HepG2 (cell line): ENCODE results near the gene DLX5.

Experiments used
- CEBPB ChIP-seq: IDR thresholded peaks from 2 replicates; pipeline ENCODE4 v1.6.1; 2011; ENCODE audit warnings: low read depth, low read length, improper control_type of control experiment, borderline replicate concordance
- JUNB ChIP-seq: sonication (generic); formaldehyde crosslinking; IDR thresholded peaks from 2 replicates; pipeline ENCODE4 v1.8.0; 2022; ENCODE audit warnings: missing genetic modification reagents, mild to moderate bottlenecking, borderline replicate concordance
- KAT7 ChIP-seq: IDR thresholded peaks from 2 replicates; pipeline ENCODE4 v1.6.1; 2018; ENCODE audit warnings: borderline replicate concordance, missing compliant biosample characterization
- TCF7L2 ChIP-seq: IDR thresholded peaks from 2 replicates; pipeline ENCODE4 v1.6.1; 2011; ENCODE audit warnings: mild to moderate bottlenecking, low read depth, low read length, moderate library complexity

- no peak for TF ChIP-seq KAT7 (CRISPR knock-in tag)
- no peak for TF ChIP-seq JUNB (CRISPR knock-in tag)
- no peak for TF ChIP-seq CEBPB
- TF ChIP-seq TCF7L2: no peak
Measured at GRCh38 chr7:96979551-96980276, 44.9 kb downstream of the DLX5 start.
